Esophagus muscularis mucosa (tissue), 4 donors: ENCODE results near the gene NDUFS5. TPM values are rescaled to one million over a fixed set of nuclear protein-coding genes. Genes with fewer than 3 reads are reported as not detected.
"Not testable (repeated sequence)": the region's sequence is repeated elsewhere in the genome, so short reads cannot be mapped to it uniquely, and the experiment has no call there.

Experiments
- DNase-seq: peaks from one replicate; pipeline ENCODE4 v3.0.0-alpha.2; 2017; ENCODE audit errors: extremely low spot score
- H3K27ac ChIP-seq, 4 donors: fragments of 200-600 bp; sonication (generic); replicated peaks in 1 of 4; 1 replicate in 3 of 4; 2 replicates in 1 of 4; pipeline ENCODE4 v1.5.1; 2016 to 2019; ENCODE audit warnings: mild to moderate bottlenecking in 1 of 4
- H3K27me3 ChIP-seq, 4 donors: fragments of 200-600 bp; sonication (generic); one replicate each; pipeline versions ENCODE4 v1.5.1 to v1.6.0; 2016 to 2019
- H3K36me3 ChIP-seq, 4 donors: fragments of 200-600 bp; sonication (generic); one replicate each; pipeline ENCODE4 v1.5.1; 2016 to 2019
- H3K4me1 ChIP-seq, 4 donors: fragments of 200-600 bp; sonication (generic); one replicate each; pipeline ENCODE4 v1.5.1; 2016 to 2019
- H3K4me3 ChIP-seq, 4 donors: fragments of 200-600 bp; sonication (generic); 1 replicate in 2 of 4; 2 replicates in 2 of 4; pipeline ENCODE4 v1.5.1; 2016 to 2019; ENCODE audit warnings: mild to moderate bottlenecking in 4 of 4, moderate library complexity in 1 of 4
- H3K9me3 ChIP-seq, 4 donors: fragments of 200-600 bp; sonication (generic); 1 replicate in 3 of 4; 2 replicates in 1 of 4; pipeline ENCODE4 v1.5.1; 2016 to 2019
- EP300 ChIP-seq: sonication (generic); formaldehyde crosslinking; IDR thresholded peaks from one replicate; pipeline ENCODE4 v1.6.1; 2017; ENCODE audit warnings: antibody characterized with exemption
- POLR2A ChIP-seq: fragments of 450-650 bp; IDR thresholded peaks from one replicate; pipeline ENCODE4 v1.6.1; 2017; ENCODE audit warnings: antibody characterized with exemption, moderate library complexity, mild to moderate bottlenecking, low read depth
- POLR2AphosphoS5 ChIP-seq, 2 donors: sonication (generic); formaldehyde crosslinking; IDR thresholded peaks; one replicate each; pipeline ENCODE4 v1.6.1; 2017; ENCODE audit warnings: antibody characterized with exemption in 2 of 2
- WGBS: methylation state at CpG from one replicate; pipeline ENCODE4 v1.1.5; 2018; 5-methylcytosine and 5-hydroxymethylcytosine counted together
- intact Hi-C: fragments of 100-400 bp; cut with DNase I; formaldehyde crosslinking; loops from one replicate; pipeline ENCODE4 v1.15.1; 2023
- total RNA-seq, 4 donors: library from RNA; depleted of rRNA; stranded (reverse); fragments of >200 nt; gene quantifications; one replicate each; pipeline versions ENCODE4 v1.1.0 to v1.2.1, GENCODE V29; 2016
- TF ChIP-seq, protein P1 (sequence below), 3 experiments: fragments of 200-600 bp in 2 of 3; fragments of 450-650 bp in 1 of 3; sonication (generic) in 2 of 3; IDR thresholded peaks; one replicate each; pipeline ENCODE4 v1.5.1; 2017 to 2019; ENCODE audit warnings: antibody characterized with exemption in 3 of 3, mild to moderate bottlenecking in 2 of 3, moderate library complexity in 1 of 3

Gene NDUFS5
- 100 to 1,000 TPM; 274 to 655 (median 373) TPM for total RNA-seq

DNA sequence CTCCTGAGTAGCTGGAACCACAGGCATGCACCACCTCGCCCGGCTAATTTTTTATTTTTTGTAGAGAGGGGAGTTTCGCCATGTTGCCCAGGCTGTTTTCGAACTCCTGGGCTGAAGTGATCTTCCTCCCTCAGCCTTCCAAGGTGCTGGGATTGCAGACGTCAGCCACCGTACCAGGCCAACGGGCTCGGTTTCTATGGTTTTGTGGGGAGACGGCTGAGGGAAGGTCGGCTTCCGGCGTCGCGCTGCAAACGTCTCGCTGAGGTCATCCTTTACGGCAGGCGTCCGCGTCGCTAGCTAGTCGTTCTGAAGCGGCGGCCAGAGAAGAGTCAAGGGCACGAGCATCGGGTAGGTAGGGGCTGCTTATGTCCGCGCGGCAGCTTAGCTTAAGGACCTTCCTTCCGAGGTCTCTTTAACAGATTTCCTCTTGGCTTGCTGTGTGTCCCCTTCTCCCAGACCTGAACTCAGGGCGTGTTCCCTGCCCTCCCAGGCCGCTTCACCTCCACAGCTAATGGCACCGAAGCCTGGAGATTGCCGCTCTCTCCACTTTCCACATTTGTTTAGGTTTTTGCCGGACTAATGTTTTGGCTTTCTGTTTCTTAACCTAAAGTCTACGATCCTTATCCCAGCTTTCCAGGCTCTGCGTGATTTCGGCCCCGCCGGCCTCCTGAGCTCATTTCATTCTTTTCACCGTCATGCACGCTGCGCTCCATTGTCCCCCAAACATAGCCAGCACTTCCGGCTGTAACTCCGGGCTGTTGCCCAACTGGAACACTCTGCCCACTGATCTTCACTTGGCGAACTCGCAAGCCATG, at the start of gene NDUFS5:
TSS of gene NDUFS5 (plus strand) at position 300 of the 815 bp plus-strand sequence. CDS start 2,375 bp downstream, outside the sequence.
- TF ChIP-seq, protein P1, sequence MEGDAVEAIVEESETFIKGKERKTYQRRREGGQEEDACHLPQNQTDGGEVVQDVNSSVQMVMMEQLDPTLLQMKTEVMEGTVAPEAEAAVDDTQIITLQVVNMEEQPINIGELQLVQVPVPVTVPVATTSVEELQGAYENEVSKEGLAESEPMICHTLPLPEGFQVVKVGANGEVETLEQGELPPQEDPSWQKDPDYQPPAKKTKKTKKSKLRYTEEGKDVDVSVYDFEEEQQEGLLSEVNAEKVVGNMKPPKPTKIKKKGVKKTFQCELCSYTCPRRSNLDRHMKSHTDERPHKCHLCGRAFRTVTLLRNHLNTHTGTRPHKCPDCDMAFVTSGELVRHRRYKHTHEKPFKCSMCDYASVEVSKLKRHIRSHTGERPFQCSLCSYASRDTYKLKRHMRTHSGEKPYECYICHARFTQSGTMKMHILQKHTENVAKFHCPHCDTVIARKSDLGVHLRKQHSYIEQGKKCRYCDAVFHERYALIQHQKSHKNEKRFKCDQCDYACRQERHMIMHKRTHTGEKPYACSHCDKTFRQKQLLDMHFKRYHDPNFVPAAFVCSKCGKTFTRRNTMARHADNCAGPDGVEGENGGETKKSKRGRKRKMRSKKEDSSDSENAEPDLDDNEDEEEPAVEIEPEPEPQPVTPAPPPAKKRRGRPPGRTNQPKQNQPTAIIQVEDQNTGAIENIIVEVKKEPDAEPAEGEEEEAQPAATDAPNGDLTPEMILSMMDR (IDR thresholded peaks at IDR 0.05): no peak
- TF ChIP-seq POLR2AphosphoS5 (IDR thresholded peaks at IDR 0.05) (peak; percentile 98 to 100), POLR2A (peak; percentile 94)
- intact Hi-C loops: loop anchor here (5.0 kb wide), 1 partner anchor 34 kb away; the partner anchor contains the start of gene AKIRIN1
- WGBS: 1% methylated on average over 35 of the region's 47 CpGs

DNA sequence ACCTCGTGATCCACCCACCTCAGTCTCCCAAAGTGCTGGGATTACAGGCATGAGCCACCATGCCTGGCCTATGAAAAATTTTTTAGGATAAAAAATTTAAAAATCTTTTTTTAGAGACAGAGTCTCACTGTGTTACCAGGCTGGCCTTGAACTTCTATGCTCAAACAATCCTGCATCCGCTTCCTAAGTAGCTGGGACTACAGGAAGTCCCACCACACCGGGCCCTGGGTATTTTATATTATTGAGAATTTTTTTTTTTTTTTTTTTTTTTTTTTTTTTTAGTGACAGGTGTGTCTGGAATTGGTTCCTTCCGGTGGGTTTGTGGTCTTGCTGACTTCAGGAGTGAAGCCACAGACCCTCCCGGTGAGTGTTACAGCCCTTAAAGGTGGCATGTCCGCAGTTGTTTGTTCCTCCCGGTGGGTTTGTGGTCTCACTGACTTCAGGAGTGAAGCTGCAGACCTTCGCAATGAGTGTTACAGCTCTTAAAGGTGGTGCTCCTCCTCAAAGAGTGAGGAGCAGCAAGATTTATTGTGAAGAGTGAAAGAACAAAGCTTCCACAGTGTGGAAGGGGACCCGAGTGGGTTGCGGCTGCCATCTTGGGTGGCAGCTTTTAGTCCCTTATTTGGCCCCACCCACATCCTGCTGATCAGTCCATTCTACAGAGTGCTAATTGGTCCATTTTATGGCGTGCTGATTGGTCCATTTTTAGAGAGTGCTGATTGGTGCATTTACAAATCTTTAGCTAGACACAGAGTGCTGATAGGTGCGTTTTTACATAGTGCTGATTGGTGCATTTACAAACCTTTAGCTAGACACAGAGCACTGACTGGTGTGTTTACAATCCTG, 48.5 kb upstream of the NDUFS5 start:
- H3K27ac ChIP-seq, H3K4me3 ChIP-seq, H3K4me1 ChIP-seq, H3K36me3 ChIP-seq, intact Hi-C loops, H3K27me3 ChIP-seq, DNase-seq: not testable (repeated sequence)
- 85% methylated on average over 12 of the region's 12 CpGs for WGBS
- H3K9me3 ChIP-seq: peaks cover 0 to 10% (median 9%) of the 10 kb centered on the region in 4 donors

More for the DNA sequence above, at the start of gene NDUFS5:
- Histone ChIP-seq H3K27ac (peak within 1 kb of the TSS; percentile 89 to 98 (median 96)), H3K4me3 (peak within 1 kb of the TSS; percentile 72 to 87 (median 79)), H3K9me3 (no peaks in the 10 kb centered on the region), H3K27me3 (no peaks in the 10 kb centered on the region), H3K36me3 (peaks cover 12 to 32% (median 29%) of the 10 kb centered on the region in 4 donors), H3K4me1 (peaks cover 22 to 45% (median 32%) of the 10 kb centered on the region in 4 donors)
- peak; percentile 97 for DNase-seq

DNA sequence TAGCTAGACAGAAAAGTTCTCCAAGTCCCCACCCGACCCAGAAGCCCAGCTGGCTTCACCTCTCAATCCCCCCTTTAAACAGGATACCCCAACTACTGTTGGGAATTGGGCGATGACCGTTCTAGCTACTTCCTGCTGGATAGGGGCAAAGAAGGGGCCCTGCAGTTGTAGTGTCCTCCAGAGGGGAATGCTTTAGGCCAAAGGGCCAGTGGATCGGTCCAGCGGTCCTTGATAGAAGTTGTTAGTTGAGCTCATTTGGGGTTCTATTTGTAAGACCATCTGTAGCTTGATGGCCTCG, 48.0 kb upstream of the NDUFS5 start:
- H3K27ac ChIP-seq, DNase-seq, intact Hi-C loops: not testable (repeated sequence)

DNA sequence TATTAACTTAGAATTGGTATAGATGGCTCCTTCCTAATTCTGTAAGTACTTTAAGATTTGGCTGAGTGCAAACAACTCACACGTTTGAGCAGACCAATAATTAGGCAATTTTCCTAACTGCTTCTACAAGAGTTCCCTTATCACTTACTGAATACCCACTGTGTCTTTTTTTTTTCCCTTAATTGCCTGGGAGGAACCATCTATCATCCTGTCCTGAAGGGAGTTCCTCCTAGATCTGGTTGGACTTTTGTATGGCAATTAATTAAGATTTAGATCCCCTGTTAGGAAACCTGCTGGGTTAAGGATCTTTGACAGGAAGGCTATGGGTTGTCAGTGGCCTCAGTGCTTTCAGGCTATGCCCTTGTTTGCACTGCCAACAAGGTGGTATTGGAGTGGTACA, 46.8 kb upstream of the NDUFS5 start:
- H3K4me1 ChIP-seq, DNase-seq, H3K4me3 ChIP-seq, H3K27me3 ChIP-seq, intact Hi-C loops, H3K36me3 ChIP-seq, H3K27ac ChIP-seq: not testable (repeated sequence)
- 55% methylated on average over 1 of the region's 1 CpG for WGBS
- peaks cover 0 to 10% (median 9%) of the 10 kb centered on the region in 4 donors for H3K9me3 ChIP-seq

More for the DNA sequence above, 48.0 kb upstream of the NDUFS5 start:
- H3K4me3 ChIP-seq, H3K36me3 ChIP-seq, H3K27me3 ChIP-seq, H3K4me1 ChIP-seq: not testable (repeated sequence)
- H3K9me3 ChIP-seq: peaks cover 0 to 10% (median 9%) of the 10 kb centered on the region in 4 donors
- 95% methylated on average over 6 of the region's 6 CpGs for whole genome bisulfite sequencing

DNA sequence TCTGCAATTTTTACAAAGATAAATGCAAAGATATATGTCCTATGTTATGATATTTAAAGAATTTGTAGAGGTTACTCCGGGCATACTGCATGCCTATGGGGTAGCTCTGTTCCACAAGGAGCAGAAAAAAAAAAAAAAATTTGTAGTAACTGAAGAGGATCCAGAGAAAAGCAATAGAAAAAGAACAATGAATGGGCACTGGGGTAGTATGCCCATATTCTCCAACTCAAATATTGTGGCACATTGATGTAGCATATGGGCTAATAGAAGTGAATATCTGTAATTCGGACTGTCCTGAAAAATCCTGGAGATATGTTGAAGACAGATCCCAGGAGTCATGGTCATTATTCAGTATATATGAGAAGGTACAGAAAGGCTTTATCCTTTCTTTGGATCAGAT, 36.2 kb upstream of the NDUFS5 start:
- Histone ChIP-seq H3K36me3 (peaks cover 0 to 7% (median 1%) of the 10 kb centered on the region in 4 donors), H3K4me3 (peak overlapping the region in 1 of 4 donors; percentile 97), H3K27me3 (no peaks in the 10 kb centered on the region), H3K27ac (peak overlapping the region in 3 of 4 donors; percentile 95 to 99 (median 96)), H3K9me3 (no peaks in the 10 kb centered on the region), H3K4me1 (peaks cover 17 to 41% (median 30%) of the 10 kb centered on the region in 4 donors)
- no peak for DNase-seq
- 31% methylated on average over 2 of the region's 2 CpGs for WGBS
- intact Hi-C loops: loop anchor here (5.0 kb wide), 2 partner anchors 37 to 133 kb away; partner anchors contain the start of genes NDUFS5 and RRAGC
- TF ChIP-seq POLR2AphosphoS5 (IDR thresholded peaks at IDR 0.05) (no peak), POLR2A (no peak), EP300 (no peak)
- TF ChIP-seq, protein P1 (IDR thresholded peaks at IDR 0.05): no peak

DNA sequence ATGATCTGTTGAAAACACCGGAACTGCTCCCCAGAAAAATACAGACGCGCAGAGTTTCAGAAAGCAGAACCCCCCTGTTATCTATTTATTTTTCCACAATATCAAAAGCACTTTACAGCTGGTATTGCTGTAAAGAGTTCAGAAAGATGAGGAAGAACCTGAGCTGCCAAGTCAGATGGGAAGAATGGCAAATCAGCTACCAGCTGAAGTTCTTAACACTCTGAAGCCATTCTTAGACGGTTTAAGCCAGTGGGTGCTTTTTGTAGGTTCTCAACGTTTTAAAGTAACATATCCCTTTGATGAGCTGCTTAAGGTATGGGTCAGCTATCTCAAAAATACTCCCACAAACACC, 35.8 kb upstream of the NDUFS5 start:
- no peaks in the 10 kb centered on the region for H3K9me3 ChIP-seq
- peaks cover 0 to 9% (median 2%) of the 10 kb centered on the region in 4 donors for H3K36me3 ChIP-seq
- DNase-seq: no peak
- H3K27ac ChIP-seq: peak overlapping the region; percentile 95 to 99 (median 98)
- peaks cover 18 to 45% (median 34%) of the 10 kb centered on the region in 4 donors for H3K4me1 ChIP-seq
- TF ChIP-seq EP300: no peak
- TF ChIP-seq POLR2A: no peak
- TF ChIP-seq POLR2AphosphoS5 (IDR thresholded peaks at IDR 0.05): no peak
- TF ChIP-seq, protein P1 (IDR thresholded peaks at IDR 0.05): no peak
- H3K4me3 ChIP-seq: peak overlapping the region; percentile 97 to 100 (median 100)
- WGBS: 22% methylated on average over 5 of the region's 5 CpGs
- H3K27me3 ChIP-seq: no peaks in the 10 kb centered on the region
- intact Hi-C loops: loop anchor here (5.0 kb wide), 2 partner anchors 37 to 133 kb away; partner anchors contain the start of genes NDUFS5 and RRAGC
